ENCODE data around the gene CXCL12. TPM values are rescaled to one million over a fixed set of nuclear protein-coding genes. Genes with fewer than 3 reads are reported as not detected.

Gene CXCL12
- total RNA-seq, 2 donors from 2014 or later, result 0.88 TPM; not detected in 1

DNA sequence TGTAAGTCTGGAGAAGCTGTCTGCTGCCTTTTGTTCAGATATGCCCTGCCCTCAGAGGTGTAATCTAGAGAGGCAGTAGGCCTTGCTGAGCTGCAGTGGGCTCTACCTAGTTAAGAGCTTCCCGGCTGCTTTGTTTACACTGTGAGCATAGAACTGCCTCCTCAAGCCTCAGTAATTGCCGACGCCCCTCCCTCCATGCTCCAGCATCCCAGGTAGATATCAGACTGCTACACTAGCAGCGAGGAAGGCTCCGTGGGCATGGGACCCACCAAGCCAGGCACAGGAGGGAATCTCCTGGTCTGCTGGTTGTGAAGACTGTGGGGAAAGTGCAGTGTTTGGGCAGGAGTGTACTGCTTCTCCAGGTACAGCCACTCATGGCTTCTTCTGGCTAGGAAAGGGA is 26.4 kb upstream of the CXCL12 start:
- DNase-seq (ENCODE audit: low spot score in 2 of 2), result no peak
- ATAC-seq, result no peak
- H3K27ac Mint-ChIP-seq, result no peak overlapping the region
- peaks cover 11 to 12% of the 10 kb centered on the region in 2 donors for H3K9me3 Mint-ChIP-seq
- H3K36me3 Mint-ChIP-seq, result peaks cover 0 to 12% of the 10 kb centered on the region in 2 donors

DNA sequence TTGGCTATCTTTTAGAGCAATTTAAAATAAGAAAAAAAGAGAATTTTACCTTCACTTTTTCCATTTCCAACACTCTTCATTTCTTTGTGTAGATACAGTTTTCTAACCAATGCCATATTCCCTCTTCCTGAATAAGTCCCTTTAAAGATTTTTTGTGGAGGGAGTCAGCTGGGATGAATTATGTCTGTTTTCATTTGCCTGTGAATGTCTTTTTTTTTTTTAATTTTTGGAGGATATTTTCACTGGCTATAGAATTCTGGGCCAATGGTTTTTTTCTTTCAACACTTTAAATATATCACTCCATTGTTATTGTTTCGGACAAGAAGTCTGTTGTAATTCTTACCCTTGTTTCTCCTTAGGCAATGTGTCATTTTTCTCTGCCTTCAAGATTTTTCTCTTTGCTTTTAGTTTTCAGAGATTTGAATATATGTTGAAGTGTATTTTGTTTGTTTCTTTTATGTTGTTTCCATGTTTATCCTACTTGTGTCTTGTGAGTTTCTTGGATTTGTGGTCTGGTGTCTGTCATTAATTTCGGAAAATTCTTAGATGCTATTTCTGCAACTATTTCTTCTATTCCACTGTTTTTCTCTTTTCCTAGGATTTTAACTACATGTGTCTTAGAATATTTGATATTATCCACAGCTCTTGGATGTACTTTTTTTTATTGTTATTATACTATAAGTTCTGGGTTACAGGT is 20.0 kb upstream of the CXCL12 start:
- DNase-seq (ENCODE audit: low spot score in 2 of 2), result no peak
- Mint-ChIP-seq H3K36me3 (no peaks in the 10 kb centered on the region), H3K9me3 (peaks cover 4 to 7% of the 10 kb centered on the region in 2 donors), H3K27ac (no peak overlapping the region)
- ATAC-seq, result no peak

DNA sequence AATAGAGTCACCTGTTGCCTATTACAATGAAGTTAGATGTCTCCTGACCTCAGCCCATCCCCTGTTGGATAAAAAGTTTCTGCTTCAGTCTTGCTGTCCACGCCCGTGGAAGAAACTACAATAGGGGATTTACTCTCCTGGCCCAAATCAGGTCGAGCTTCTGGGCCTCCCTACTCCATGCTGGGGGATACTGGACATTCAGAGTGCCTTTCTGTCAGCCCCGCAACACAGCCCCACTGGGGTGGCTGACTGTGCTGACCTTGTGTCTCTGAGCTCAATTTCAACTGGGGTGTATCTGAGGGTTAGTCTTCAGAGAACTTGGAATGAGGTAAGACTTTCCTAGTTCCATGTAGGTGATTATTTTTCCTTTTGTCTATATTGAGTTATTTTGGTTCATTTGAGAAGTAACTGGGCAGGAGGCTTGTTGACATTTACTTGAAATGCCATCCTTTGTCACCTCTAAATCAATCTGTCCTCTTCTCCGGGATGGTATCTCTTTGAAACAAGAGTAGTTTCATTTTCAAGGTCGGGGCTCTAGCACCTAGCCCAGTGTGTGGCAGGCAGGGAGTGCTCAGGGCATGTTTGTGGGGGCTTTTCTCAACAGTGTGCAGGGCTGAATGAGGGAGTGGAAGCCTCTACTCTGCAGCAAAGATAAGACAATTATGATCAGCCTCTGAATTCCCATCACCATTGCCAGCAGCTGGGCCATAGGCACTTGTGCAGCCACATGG is 17.7 kb upstream of the CXCL12 start:
- Mint-ChIP-seq H3K9me3 (no peaks in the 10 kb centered on the region), H3K27ac (no peak overlapping the region), H3K36me3 (no peaks in the 10 kb centered on the region)
- peak in 1 of 2 donors; percentile 20 for DNase-seq (ENCODE audit: low spot score in 2 of 2)
- ATAC-seq, result no peak

DNA sequence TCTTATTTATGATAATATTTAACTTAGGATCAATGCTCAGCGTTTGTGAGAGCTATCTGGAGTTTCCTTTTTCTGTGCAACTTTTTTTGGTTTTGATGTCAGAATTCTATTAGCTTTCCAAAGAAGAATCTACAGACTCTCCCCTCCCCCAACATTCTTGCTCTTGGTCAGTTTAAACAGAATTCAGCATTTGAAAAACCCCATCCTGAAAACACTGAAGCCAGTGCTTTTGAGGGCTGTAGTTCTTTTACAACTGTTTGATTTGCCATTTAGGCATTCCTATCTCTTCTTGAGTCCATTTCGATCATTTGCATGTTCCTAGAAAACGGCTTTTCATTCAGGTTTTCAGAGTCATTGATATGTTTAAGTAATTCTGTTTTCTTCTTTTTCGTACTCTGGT is 15.6 kb upstream of the CXCL12 start:
- Mint-ChIP-seq H3K27ac (no peak overlapping the region), H3K9me3 (no peaks in the 10 kb centered on the region), H3K36me3 (no peaks in the 10 kb centered on the region)
- DNase-seq (ENCODE audit: low spot score in 2 of 2) (no peak), ATAC-seq (no peak)

DNA sequence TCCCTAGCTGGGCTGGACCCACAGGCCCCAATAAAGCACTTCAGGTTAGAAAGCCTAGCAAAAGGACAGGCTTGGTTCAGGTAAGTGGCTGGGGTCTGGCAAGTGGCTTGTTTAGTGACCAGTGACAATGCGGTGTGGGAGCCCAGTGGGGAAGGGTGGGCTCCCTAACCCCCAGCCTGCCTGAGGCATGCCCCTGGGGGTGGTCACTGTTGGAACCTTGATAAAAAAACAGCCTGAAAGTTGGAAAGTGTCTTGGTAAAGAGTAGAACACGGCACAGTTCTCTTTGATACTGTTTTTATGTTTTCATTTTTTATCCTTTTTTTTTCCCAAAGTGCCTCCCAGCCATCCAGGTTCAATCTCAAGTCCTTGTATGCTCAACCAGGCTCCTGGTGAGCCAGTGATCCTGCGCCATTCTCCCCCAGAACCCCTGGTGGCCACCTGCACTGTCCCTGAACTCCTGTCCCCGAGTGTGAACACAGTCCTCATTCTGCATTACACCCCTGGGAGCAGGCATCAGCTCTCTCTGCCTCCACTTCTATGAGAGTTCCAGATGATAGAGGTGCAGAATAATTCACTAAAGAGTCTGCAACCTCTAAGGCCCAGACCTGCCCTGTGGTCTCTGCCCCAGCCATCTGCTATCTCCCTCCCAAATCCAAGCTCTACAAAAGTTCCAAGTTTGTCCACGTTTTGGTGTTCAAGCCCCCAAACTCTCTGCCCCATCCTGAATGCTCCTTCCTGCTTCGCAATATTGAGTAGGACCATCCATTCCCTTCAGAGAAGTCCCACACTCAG is 15.0 kb upstream of the CXCL12 start:
- Mint-ChIP-seq H3K9me3 (no peaks in the 10 kb centered on the region), H3K36me3 (no peaks in the 10 kb centered on the region), H3K27ac (no peak overlapping the region)
- ATAC-seq (no peak), DNase-seq (ENCODE audit: low spot score in 2 of 2) (peak in 1 of 2 donors; percentile 28)

DNA sequence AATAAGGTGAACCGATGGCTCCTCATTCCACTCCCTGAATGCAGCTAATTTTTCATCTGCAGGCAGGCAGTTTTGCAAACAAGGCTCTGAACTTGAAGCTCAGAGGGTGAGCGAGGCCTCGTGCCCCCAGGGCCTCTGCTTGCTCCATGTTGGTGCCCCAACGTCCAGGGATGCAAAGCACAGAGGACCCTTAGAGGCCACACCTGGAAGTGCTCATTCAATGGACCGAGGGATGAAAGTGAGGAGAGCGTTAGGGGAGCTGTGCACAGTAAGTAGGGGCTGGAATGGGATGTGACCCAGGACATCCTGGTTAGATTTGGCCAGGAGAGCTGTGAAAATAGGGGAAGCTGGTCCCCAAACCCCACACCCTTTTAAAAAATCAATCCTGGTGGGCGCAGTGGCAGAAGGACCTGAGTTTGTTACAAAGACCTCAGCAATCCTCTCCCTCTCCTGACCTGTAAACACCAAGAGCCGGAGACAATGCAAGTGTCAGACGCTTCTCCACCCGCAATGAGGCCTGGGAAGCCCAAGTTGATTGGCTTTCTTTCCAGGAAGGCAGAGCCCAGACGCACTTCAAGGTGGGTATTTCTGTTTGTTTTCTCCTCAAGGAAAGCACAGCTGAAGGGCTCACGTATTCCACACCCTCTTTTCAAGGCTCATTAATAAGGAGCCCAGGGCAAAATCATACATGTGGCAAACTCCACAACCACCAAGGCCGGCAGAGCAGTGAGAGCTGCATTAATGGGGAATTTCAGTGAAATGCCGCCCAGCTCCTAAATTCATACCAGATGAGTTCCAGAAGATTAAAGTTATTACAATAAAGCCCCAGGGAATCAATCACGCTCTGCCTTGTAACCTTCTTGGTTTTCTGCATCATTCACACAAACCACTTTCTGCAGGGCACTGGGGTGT is 14.1 kb upstream of the CXCL12 start:
- H3K27ac Mint-ChIP-seq, result no peak overlapping the region
- no peaks in the 10 kb centered on the region for H3K9me3 Mint-ChIP-seq
- ATAC-seq, result no peak
- H3K36me3 Mint-ChIP-seq, result no peaks in the 10 kb centered on the region
- peak in 1 of 2 donors; percentile 11 for DNase-seq (ENCODE audit: low spot score in 2 of 2)

DNA sequence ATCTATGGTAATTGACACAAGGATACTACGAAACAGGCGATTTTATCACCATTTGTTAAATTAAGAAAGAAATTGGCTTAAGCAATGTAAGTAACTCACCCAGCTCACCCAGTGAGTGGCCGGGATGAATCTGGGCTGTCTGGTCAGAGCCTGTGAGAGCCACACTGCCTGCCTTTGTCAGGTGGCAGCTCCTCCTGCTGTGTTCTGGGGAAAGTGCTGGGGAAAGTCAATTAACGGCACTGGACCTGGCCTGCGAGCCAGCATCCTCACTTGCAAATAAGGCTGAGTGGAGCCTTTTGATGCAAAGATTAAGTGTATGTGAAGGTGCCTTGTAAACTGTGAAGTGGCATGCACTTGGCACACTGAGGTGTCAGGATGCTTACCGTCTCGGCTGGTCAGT is 13.4 kb upstream of the CXCL12 start:
- Mint-ChIP-seq H3K36me3 (no peaks in the 10 kb centered on the region), H3K9me3 (no peaks in the 10 kb centered on the region), H3K27ac (no peak overlapping the region)
- DNase-seq (ENCODE audit: low spot score in 2 of 2), result peak in 1 of 2 donors; percentile 3
- ATAC-seq, result no peak

DNA sequence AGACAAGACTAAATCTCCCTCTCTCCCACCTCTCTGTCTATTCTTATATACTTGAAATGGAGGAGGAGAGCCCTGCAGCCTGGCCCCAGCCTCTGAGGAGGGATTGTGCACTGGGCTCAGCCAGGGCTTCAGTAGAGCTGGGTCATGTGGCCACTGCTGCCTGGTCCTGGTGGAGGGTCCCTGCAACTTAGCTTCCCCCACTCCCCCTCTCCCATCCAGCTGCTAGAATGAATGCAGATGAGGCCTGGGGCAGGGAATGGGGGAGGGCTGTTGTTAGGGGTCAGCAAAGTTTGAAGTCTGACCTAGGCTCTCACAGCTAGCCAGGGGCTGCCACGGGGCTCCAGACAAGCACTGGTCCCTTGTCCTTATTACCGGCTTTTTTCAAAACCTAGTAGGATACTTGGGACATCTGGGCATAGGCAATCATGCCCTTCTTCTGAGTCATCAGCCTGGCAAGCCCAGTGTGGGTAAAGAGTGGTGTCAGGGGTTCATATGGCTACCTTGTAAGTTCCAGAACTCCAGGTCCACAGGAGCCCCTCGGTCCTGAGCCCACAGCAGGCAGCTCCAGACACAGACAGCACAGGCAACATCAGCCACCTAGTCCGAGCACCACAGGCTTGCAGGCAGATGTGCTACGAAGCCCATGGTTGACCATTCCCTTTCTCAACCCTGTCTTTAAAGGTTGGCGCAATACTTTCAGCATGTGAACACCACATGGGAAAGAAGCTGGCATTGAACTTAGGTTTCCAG is 12.8 kb upstream of the CXCL12 start:
- Mint-ChIP-seq H3K9me3 (no peaks in the 10 kb centered on the region), H3K27ac (no peak overlapping the region), H3K36me3 (no peaks in the 10 kb centered on the region)
- ATAC-seq (no peak), DNase-seq (ENCODE audit: low spot score in 2 of 2) (peak in 1 of 2 donors; percentile 26)

DNA sequence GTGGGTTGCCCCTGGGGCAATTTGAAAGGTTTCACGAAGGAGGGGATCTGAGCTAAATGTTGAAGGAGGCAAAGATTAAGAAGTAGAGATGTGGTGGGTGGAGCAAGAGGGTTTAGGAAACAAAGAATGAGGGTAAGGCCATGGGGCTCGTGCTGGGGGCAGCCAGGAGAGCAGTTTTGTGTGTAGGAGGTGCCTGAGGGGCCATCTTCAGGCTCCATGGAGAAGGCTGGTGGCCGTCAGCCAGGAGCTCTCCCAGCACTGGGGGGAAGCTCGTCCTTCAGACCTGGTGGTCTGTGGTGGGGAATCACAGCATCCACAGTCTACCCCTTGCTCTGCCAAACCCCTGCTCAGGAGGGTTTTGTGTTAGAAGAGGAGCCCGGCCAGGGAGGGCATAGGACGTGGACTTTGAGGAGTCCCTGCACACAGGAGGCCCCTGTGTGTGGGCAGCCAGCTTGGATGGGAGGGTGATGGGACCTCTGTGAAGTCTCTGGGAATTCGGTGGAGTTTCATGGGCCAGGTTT is 11.8 kb upstream of the CXCL12 start:
- Mint-ChIP-seq H3K9me3 (no peaks in the 10 kb centered on the region), H3K27ac (peak overlapping the region in 1 of 2 donors; percentile 17), H3K36me3 (no peaks in the 10 kb centered on the region)
- ATAC-seq, result no peak
- peak in 1 of 2 donors; percentile 21 for DNase-seq (ENCODE audit: low spot score in 2 of 2)

DNA sequence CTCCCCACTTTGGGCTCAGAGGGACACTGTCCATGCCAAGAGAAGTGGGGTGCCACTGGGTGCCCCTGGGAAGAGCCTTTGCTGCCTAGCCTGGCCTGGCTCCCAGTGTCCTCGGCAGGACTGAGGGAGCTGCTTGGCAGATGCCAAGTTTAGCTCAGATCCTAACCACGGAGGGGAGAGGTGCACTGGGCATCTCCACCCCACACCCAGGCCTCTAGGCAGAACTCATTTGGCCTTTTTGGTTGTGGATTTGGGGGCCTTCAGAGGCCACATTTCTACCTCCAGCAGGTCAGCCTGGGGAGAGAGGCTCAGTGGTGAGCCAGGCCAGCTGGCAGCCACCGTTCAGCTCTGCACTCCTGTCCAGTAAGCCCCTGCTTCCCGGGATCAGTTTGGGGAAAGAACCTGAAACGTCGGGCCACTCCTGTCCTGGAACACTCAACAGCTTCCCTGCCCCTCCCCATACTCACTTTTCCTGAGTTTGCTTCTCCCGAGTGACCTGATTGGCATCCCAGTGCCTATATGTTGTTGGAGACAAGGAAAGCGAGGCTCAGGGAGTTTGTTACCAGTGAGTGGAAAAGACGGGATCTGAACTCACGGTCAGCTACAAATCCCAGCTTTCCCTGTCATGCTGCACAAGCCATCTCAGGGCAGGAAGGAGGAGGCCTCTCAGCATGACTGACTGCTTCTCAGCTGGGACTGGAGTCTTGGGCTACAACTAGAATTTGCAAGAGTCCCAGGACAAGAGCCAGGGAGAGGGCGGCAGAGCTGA is 11.2 kb upstream of the CXCL12 start:
- Mint-ChIP-seq H3K9me3 (no peaks in the 10 kb centered on the region), H3K27ac (peak overlapping the region in 1 of 2 donors; percentile 17), H3K36me3 (no peaks in the 10 kb centered on the region)
- peak in 1 of 2 donors; percentile 26 for DNase-seq (ENCODE audit: low spot score in 2 of 2)
- no peak for ATAC-seq

DNA sequence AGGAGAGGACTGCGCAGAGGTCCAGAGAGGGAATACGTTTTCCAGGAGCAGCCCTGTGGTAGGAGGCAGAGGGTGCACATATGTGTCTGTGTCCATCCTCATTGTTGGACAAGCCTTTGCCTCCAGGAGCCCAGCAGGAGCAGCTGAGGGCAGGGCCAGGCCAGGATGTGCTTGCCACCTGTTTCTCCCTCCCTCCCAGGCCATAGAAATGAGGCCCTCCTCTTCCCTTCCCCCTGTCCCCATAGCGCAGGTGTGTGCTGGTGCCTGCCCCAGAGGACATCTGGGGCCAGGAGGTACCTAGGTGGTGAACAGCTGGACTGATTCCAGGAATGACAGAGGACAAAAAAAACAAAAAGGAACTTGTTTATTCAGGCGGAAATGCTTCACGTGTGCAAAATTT is 10.5 kb upstream of the CXCL12 start:
- peak in 1 of 2 donors; percentile 30 for DNase-seq (ENCODE audit: low spot score in 2 of 2)
- no peak overlapping the region for H3K27ac Mint-ChIP-seq
- no peaks in the 10 kb centered on the region for H3K36me3 Mint-ChIP-seq

DNA sequence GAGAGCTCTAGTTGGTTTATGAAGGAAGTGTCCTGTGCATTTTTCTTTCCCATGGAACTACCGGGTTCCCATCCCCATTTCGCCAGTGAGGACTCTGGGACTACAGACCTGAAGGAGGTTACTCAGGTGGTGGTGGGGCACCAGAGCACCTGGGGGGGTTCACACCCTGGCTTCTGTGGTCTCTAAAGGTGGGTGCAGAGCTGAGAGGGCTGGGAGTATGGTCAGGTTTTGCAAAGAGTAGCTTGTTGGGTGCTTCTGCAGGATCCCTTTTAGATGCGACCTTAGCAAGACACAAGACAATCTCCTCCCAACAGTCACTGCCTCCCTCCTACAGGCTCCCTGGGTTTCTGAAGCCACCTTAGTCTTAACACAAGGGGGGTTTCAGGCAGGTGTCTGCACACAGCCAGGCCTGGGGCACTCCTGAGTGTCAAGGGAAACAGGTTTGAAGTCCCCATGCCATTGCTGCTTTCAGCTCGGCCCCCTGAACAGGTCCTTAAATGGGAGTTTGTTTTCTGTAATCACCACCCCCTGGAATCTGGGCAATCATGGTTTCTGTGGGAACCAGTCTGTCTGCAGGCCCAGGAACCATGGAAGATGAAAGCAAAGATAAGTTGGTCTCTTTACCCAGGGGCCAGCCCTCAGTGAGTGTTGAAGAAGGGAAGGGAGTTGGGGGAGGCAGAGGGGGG is 9.9 kb upstream of the CXCL12 start:
- DNase-seq (ENCODE audit: low spot score in 2 of 2) (no peak), ATAC-seq (no peak)
- Mint-ChIP-seq H3K36me3 (no peaks in the 10 kb centered on the region), H3K9me3 (no peaks in the 10 kb centered on the region), H3K27ac (no peak overlapping the region)

More for the DNA sequence above, 10.5 kb upstream of the CXCL12 start:
- no peaks in the 10 kb centered on the region for H3K9me3 Mint-ChIP-seq
- ATAC-seq, result no peak

DNA sequence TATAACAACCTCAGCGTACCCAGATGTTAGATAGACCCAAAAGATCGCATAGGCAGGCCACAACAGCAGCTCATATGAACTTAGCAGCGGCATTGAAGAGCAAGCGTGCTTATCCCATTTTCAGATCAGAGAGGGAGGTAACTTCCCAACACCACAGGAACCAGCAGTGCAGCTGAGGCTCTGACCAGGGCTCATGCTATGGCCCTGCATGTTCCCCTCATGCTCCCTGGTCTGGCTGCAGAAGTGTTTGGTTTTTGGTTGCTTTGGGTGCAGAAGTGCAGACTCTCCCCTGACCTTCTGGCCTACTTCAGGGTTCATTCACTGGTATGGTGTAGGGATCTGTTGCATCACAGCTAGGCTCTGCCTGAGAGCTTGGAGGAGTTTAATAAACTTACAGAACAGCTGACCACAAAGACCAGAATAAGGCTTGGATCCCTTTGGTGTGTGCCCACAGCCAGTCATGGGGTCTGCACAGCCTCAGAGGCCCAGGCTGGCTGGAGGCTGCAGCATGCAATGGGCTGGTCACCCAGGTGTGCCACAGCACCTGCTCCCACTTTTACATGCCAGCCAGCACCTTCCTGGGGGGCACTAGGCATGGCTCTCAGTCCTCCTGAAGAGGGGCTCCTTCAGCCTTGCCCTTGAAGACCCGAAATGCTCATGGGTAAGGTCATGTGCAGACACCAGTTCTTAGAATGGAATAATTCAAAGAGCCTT is 9.1 kb upstream of the CXCL12 start:
- H3K27ac Mint-ChIP-seq, result no peak overlapping the region
- no peaks in the 10 kb centered on the region for H3K36me3 Mint-ChIP-seq
- DNase-seq (ENCODE audit: low spot score in 2 of 2) (no peak), ATAC-seq (no peak)
- H3K9me3 Mint-ChIP-seq, result no peaks in the 10 kb centered on the region

All from activated naive CD4-positive, alpha-beta T cell treated with anti-CD3 and anti-CD28 coated beads, Interleukin-2, amount 50 U/mL, for 72 hours (primary cell).